HG03064 (cell line): Measurements from ENCODE around the gene PTPRE.

Experiments used
- ATAC-seq: cut with Tn5 transposase; IDR thresholded peaks from one replicate; pipeline ENCODE4 v1.9.1; 2021; ENCODE audit warnings: low read depth; ENCODE audit not compliant: unreplicated experiment

PTPRE gene

GRCh38 chr10:127882801-127883459 is 24.0 kb upstream of the PTPRE start:
- no peak for ATAC-seq

GRCh38 chr10:127883516-127883915 is 23.4 kb upstream of the PTPRE start:
- no peak for ATAC-seq

GRCh38 chr10:127884501-127884900 is 22.4 kb upstream of the PTPRE start:
- ATAC-seq: no peak

- ATAC-seq: no peak
Observed at GRCh38 chr10:127886371-127887051, 20.4 kb upstream of the PTPRE start.

- no peak for ATAC-seq
Observed at GRCh38 chr10:127887541-127888415, 19.1 kb upstream of the PTPRE start.

GRCh38 chr10:127888521-127889312 is 18.2 kb upstream of the PTPRE start:
- no peak for ATAC-seq

GRCh38 chr10:127889605-127890195 is 17.2 kb upstream of the PTPRE start:
- ATAC-seq: no peak

GRCh38 chr10:127890216-127890615 is 16.7 kb upstream of the PTPRE start:
- ATAC-seq: no peak

GRCh38 chr10:127890832-127891334 is 16.0 kb upstream of the PTPRE start:
- ATAC-seq: no peak

- no peak for ATAC-seq
Observed at GRCh38 chr10:127892743-127893142, 14.2 kb upstream of the PTPRE start, which contains the start of gene CLRN3. CLRN3 (minus strand) TSS chr10:127892941; CDS start chr10:127892784, 157 bp downstream.

- ATAC-seq: no peak
Observed at GRCh38 chr10:127894146-127894545, 12.8 kb upstream of the PTPRE start.

- ATAC-seq: no peak
Observed at GRCh38 chr10:127896590-127896989, 10.3 kb upstream of the PTPRE start.

- ATAC-seq: no peak
Observed at GRCh38 chr10:127897177-127897576, 9.7 kb upstream of the PTPRE start.

- ATAC-seq: no peak
Observed at GRCh38 chr10:127899766-127900387, 7.0 kb upstream of the PTPRE start.

- no peak for ATAC-seq
Observed at GRCh38 chr10:127903789-127904188, 3.1 kb upstream of the PTPRE start.

- ATAC-seq: no peak
Observed at GRCh38 chr10:127904311-127905000, 2.4 kb upstream of the PTPRE start.

GRCh38 chr10:127905001-127905847 is 1.7 kb upstream of the PTPRE start:
- ATAC-seq: no peak

GRCh38 chr10:127905848-127906261 is 1.0 kb upstream of the PTPRE start:
- no peak for ATAC-seq
